A673 (cell line): ENCODE results near the gene CILP. TPM values are rescaled to one million over a fixed set of nuclear protein-coding genes. Genes with fewer than 3 reads are reported as not detected.

Experiments used
- BruUV-seq: library from RNA; stranded (reverse); fragments of 400-500 nt; replicated peaks from 2 replicates; lab custom pipeline; 2021; lab: Mats Ljungman, UMichigan
- CTCF ChIA-PET: fragments of 300-600 bp; sonication (Branson Sonifier 250); formaldehyde crosslinking; loops from one replicate; lab custom pipeline; 2022; ENCODE audit warnings: antibody characterized with exemption; lab: Charles Lee
- POLR2A ChIA-PET: fragments of 300-600 bp; sonication (Branson Sonifier 250); formaldehyde crosslinking; loops from one replicate; lab custom pipeline; 2022; ENCODE audit warnings: antibody characterized with exemption; ENCODE audit not compliant: low non-redundant PET; lab: Charles Lee
- DNase-seq: peaks from one replicate; pipeline ENCODE4 v3.0.0-alpha.2; 2015; ENCODE audit warnings: low spot score
- H3K27ac ChIP-seq: fragments of 200-600 bp; sonication (generic); 2 replicates; pipeline ENCODE4 v1.5.1; 2016; ENCODE audit warnings: mixed run types, low read depth, mild to moderate bottlenecking, mixed read lengths, antibody characterized with exemption, low read length; ENCODE audit not compliant: poor library complexity, severe bottlenecking
- H3K27me3 ChIP-seq: fragments of 200-600 bp; sonication (generic); replicated peaks from 2 replicates; pipeline ENCODE4 v1.6.1; 2017; ENCODE audit warnings: mixed run types, low read depth, mild to moderate bottlenecking, mixed read lengths, antibody characterized with exemption, low read length; ENCODE audit not compliant: insufficient read depth, poor library complexity
- H3K36me3 ChIP-seq: fragments of 200-600 bp; sonication (generic); 2 replicates; pipeline ENCODE4 v1.6.1; 2016; ENCODE audit warnings: mixed run types, mild to moderate bottlenecking, mixed read lengths, antibody characterized with exemption, low read length; ENCODE audit not compliant: insufficient read depth, poor library complexity, severe bottlenecking
- H3K4me1 ChIP-seq: fragments of 200-600 bp; sonication (generic); 2 replicates; pipeline ENCODE4 v1.6.1; 2017; ENCODE audit warnings: mixed run types, mild to moderate bottlenecking, mixed read lengths, antibody characterized with exemption, low read length; ENCODE audit not compliant: insufficient read depth, poor library complexity, severe bottlenecking
- H3K4me3 ChIP-seq: fragments of 200-600 bp; sonication (generic); 2 replicates; pipeline ENCODE4 v1.5.1; 2016; ENCODE audit warnings: low read depth, mixed run types, mild to moderate bottlenecking, mixed read lengths, low read length; ENCODE audit not compliant: poor library complexity, severe bottlenecking
- H3K9me3 ChIP-seq: fragments of 200-600 bp; sonication (generic); 2 replicates; pipeline ENCODE4 v1.6.1; 2016; ENCODE audit warnings: mixed run types, low read depth, mild to moderate bottlenecking, mixed read lengths, antibody characterized with exemption, low read length; ENCODE audit not compliant: poor library complexity, severe bottlenecking
- CTCF ChIP-seq: fragments of 300-800, 200-600 bp; sonication (generic); conservative IDR thresholded peaks from 2 replicates; pipeline ENCODE4 v1.5.1; 2017; ENCODE audit warnings: low read depth, mild to moderate bottlenecking, antibody characterized with exemption, low read length, moderate library complexity, mixed read lengths
- EZH2 ChIP-seq: fragments of 200-600 bp; sonication (generic); IDR thresholded peaks from 2 replicates; pipeline ENCODE4 v1.6.1; 2017; ENCODE audit warnings: borderline replicate concordance, low read depth, mild to moderate bottlenecking, mixed read lengths, antibody characterized with exemption, low read length; ENCODE audit not compliant: poor library complexity, severe bottlenecking
- intact Hi-C: fragments of 100-400 bp; cut with micrococcal nuclease; formaldehyde crosslinking; loops from one replicate; pipeline ENCODE4 v1.10.0; 2022; ENCODE audit not compliant: unreplicated experiment
- total RNA-seq: library from RNA; stranded (reverse); gene quantifications from 2 replicates; pipeline ENCODE4 v1.2.3, GENCODE V29; 2021

CILP gene
- total RNA-seq, 1 experiment from 2014 or later, result 0.04 TPM

DNA sequence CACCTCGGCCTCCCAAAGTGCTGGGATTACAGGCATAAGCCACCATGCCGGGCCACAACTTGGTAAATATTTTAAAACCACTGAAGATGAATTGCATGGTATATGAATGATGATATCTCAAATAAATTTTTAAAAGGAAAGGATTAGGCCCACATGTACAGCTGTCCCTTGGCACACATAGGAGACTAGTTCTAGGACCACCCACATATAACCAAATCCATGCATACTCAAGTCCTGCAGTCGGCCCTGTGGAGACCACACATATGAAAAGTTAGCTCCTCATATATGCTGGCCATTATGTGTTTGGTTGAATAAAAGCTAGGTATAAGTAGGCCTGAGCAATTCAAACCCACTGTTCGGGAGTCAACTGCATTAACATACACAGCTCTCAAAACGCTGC, 36.8 kb downstream of the CILP start:
- ChIA-PET POLR2A (no interaction called here), CTCF (no interaction called here)
- Histone ChIP-seq H3K27ac (no peak overlapping the region), H3K27me3 (no peaks in the 10 kb centered on the region), H3K4me1 (no peaks in the 10 kb centered on the region), H3K36me3 (peaks cover 77% of the 10 kb centered on the region), H3K9me3 (no peaks in the 10 kb centered on the region), H3K4me3 (no peak overlapping the region)
- no TSS peak for BruUV-seq
- DNase-seq, result no peak
- TF ChIP-seq CTCF (no peak), EZH2 (no peak)
- intact Hi-C loops, result no loop called here

- ChIA-PET CTCF (no interaction called here), POLR2A (no interaction called here)
- Histone ChIP-seq H3K9me3 (no peaks in the 10 kb centered on the region), H3K36me3 (peaks cover 59% of the 10 kb centered on the region), H3K27me3 (no peaks in the 10 kb centered on the region), H3K4me3 (no peak overlapping the region), H3K4me1 (no peaks in the 10 kb centered on the region), H3K27ac (no peak overlapping the region)
- no peak for DNase-seq
- no TSS peak for BruUV-seq
- TF ChIP-seq EZH2, result no peak
- TF ChIP-seq CTCF, result no peak
- intact Hi-C loops, result no loop called here
Measured at GRCh38 chr15:65172531-65172930, 38.7 kb downstream of the CILP start.

- ChIA-PET CTCF (no interaction called here), POLR2A (no interaction called here)
- H3K9me3 ChIP-seq, result no peaks in the 10 kb centered on the region
- BruUV-seq, result no TSS peak
- H3K36me3 ChIP-seq, result peaks cover 53% of the 10 kb centered on the region
- TF ChIP-seq EZH2, result no peak
- TF ChIP-seq CTCF, result no peak
- no peaks in the 10 kb centered on the region for H3K27me3 ChIP-seq
- H3K27ac ChIP-seq, result no peak overlapping the region
- H3K4me3 ChIP-seq, result no peak overlapping the region
- no peaks in the 10 kb centered on the region for H3K4me1 ChIP-seq
- intact Hi-C loops, result no loop called here
- DNase-seq, result no peak
Measured at GRCh38 chr15:65171428-65171827, 39.8 kb downstream of the CILP start.
